H1 (cell line): ENCODE results near the gene TXK. TPM values are rescaled to one million over a fixed set of nuclear protein-coding genes. Genes with fewer than 3 reads are reported as not detected.

ENCODE experiments used
- CTCF ChIA-PET: fragments of 300-600 bp; sonication (Branson Sonifier 250); formaldehyde crosslinking; loops from one replicate; lab custom pipeline; 2021; ENCODE audit not compliant: partially characterized antibody; lab: Charles Lee
- POLR2A ChIA-PET: fragments of 300-600 bp; sonication (Branson Sonifier 250); formaldehyde crosslinking; loops from one replicate; lab custom pipeline; 2021; ENCODE audit warnings: inconsistent platforms; ENCODE audit not compliant: partially characterized antibody; lab: Charles Lee
- DNase-seq, 2 experiments: peaks; one replicate each; pipeline versions ENCODE4 v3.0.0 to v3.0.0-alpha.2; 2010 to 2022; ENCODE audit warnings: low spot score in 2 of 2, low read depth in 1 of 2, mixed read lengths in 1 of 2
- FAIRE-seq: peaks from 2 replicates; lab custom pipeline; 2011; peaks lifted over from hg19 to GRCh38; lab: Jason Lieb, UNC
- H2AFZ ChIP-seq: 2 replicates; pipeline ENCODE4 v1.8.1; 2012; ENCODE audit warnings: low read length, inconsistent platforms
- H2AK5ac ChIP-seq: 2 replicates; pipeline ENCODE4 v1.6.1; 2013; ENCODE audit warnings: low read depth, low read length
- H2BK120ac ChIP-seq: replicated peaks from 2 replicates; pipeline ENCODE3; 2013; ENCODE audit warnings: low read depth, low read length, inconsistent platforms
- H2BK12ac ChIP-seq: 2 replicates; pipeline ENCODE4 v1.6.1; 2013; ENCODE audit warnings: low read depth, low read length
- H2BK15ac ChIP-seq: 2 replicates; pipeline ENCODE4 v1.6.1; 2013; ENCODE audit warnings: low read length
- H2BK20ac ChIP-seq: 2 replicates; pipeline ENCODE4 v1.6.1; 2013; ENCODE audit warnings: low read length
- H2BK5ac ChIP-seq: 2 replicates; pipeline ENCODE4 v1.6.1; 2013; ENCODE audit warnings: low read depth, low read length
- H3K14ac ChIP-seq: 2 replicates; pipeline ENCODE4 v1.6.1; 2013; ENCODE audit warnings: inconsistent platforms; ENCODE audit not compliant: insufficient read length
- H3K18ac ChIP-seq: 2 replicates; pipeline ENCODE4 v1.6.1; 2013; ENCODE audit warnings: low read length; ENCODE audit errors: extremely low read depth
- H3K23ac ChIP-seq: 2 replicates; pipeline ENCODE4 v1.6.1; 2013; ENCODE audit warnings: inconsistent platforms; ENCODE audit not compliant: insufficient read length
- H3K23me2 ChIP-seq: 2 replicates; pipeline ENCODE4 v1.6.1; 2013; ENCODE audit warnings: low read depth, low read length
- H3K27ac ChIP-seq: 2 replicates; pipeline ENCODE4 v1.6.1; 2011; ENCODE audit warnings: low read depth, low read length, inconsistent platforms
- H3K27me3 ChIP-seq, 4 experiments: replicated peaks in 1 of 4; 1 replicate in 1 of 4; 2 replicates in 3 of 4; pipeline versions ENCODE4 v1.6.1 to v1.8.1; 2011 to 2013; ENCODE audit warnings: low read length in 3 of 4, mild to moderate bottlenecking in 3 of 4, inconsistent platforms in 2 of 4, mixed read lengths in 2 of 4, moderate library complexity in 1 of 4; ENCODE audit not compliant: control insufficient read depth in 3 of 4, insufficient read depth in 3 of 4; ENCODE audit errors: extremely low read depth in 1 of 4
- H3K36me3 ChIP-seq, 4 experiments: 2 replicates each; pipeline versions ENCODE4 v1.6.1 to v1.8.1; 2011 to 2013; ENCODE audit warnings: mild to moderate bottlenecking in 4 of 4, low read length in 3 of 4, moderate library complexity in 2 of 4, control low read depth in 1 of 4, inconsistent platforms in 1 of 4; ENCODE audit not compliant: insufficient read depth in 4 of 4, control insufficient read depth in 2 of 4
- H3K4ac ChIP-seq: replicated peaks from 2 replicates; pipeline ENCODE3; 2013; ENCODE audit warnings: low read length, low read depth, mixed read lengths, inconsistent platforms; ENCODE audit not compliant: insufficient read length
- H3K4me1 ChIP-seq, 4 experiments: replicated peaks in 1 of 4; 1 replicate in 1 of 4; 2 replicates in 3 of 4; pipeline versions ENCODE4 v1.6.1 to v1.8.1; 2011 to 2013; ENCODE audit warnings: low read length in 3 of 4, inconsistent platforms in 2 of 4, mixed read lengths in 1 of 4; ENCODE audit not compliant: insufficient read depth in 4 of 4, control insufficient read depth in 3 of 4
- H3K4me2 ChIP-seq, 2 experiments: 2 replicates each; pipeline versions ENCODE4 v1.6.1 to v1.8.1; 2011 to 2013; ENCODE audit warnings: low read depth in 2 of 2, low read length in 2 of 2, control low read depth in 1 of 2, inconsistent platforms in 1 of 2, mild to moderate bottlenecking in 1 of 2; ENCODE audit not compliant: insufficient read depth in 1 of 2
- H3K4me3 ChIP-seq, 4 experiments: fragments of 200-600, 300-600 bp in 1 of 4; sonication (generic), shearing (Covaris generic), sonication (Bioruptor Twin) in 1 of 4; 2 replicates each; pipeline versions ENCODE4 v1.5.1 to v1.8.1; 2011 to 2016; ENCODE audit warnings: low read length in 4 of 4, low read depth in 3 of 4, control low read depth in 2 of 4, inconsistent platforms in 2 of 4, mild to moderate bottlenecking in 2 of 4, mixed read lengths in 1 of 4, moderate library complexity in 1 of 4; ENCODE audit not compliant: insufficient read depth in 2 of 4; ENCODE audit errors: extremely low read depth in 1 of 4
- H3K56ac ChIP-seq: replicated peaks from 2 replicates; pipeline ENCODE3; 2013; ENCODE audit warnings: low read depth, mild to moderate bottlenecking, mixed read lengths, low read length, inconsistent platforms; ENCODE audit not compliant: insufficient read length
- H3K79me1 ChIP-seq: 2 replicates; pipeline ENCODE4 v1.6.1; 2013; ENCODE audit warnings: low read depth, low read length, control low read depth
- H3K79me2 ChIP-seq, 2 experiments: 2 replicates each; pipeline versions ENCODE4 v1.6.1 to v1.8.1; 2012 to 2013; ENCODE audit warnings: low read length in 2 of 2, mild to moderate bottlenecking in 2 of 2, inconsistent platforms in 1 of 2; ENCODE audit not compliant: insufficient read depth in 2 of 2, control insufficient read depth in 1 of 2
- H3K9ac ChIP-seq, 4 experiments: replicated peaks in 1 of 4; 1 replicate in 1 of 4; 2 replicates in 3 of 4; pipeline versions ENCODE4 v1.6.1 to v1.8.1; 2011 to 2013; ENCODE audit warnings: low read depth in 3 of 4, low read length in 3 of 4, control low read depth in 2 of 4, mild to moderate bottlenecking in 2 of 4, moderate library complexity in 2 of 4, inconsistent platforms in 1 of 4; ENCODE audit errors: extremely low read depth in 1 of 4
- H3K9me3 ChIP-seq, 2 experiments: 2 replicates each; pipeline versions ENCODE4 v1.6.1 to v1.8.1; 2012 to 2013; ENCODE audit warnings: mild to moderate bottlenecking in 2 of 2, moderate library complexity in 2 of 2, control low read depth in 1 of 2, inconsistent platforms in 1 of 2, low read depth in 1 of 2, low read length in 1 of 2, mixed read lengths in 1 of 2; ENCODE audit not compliant: insufficient read depth in 2 of 2
- H4K20me1 ChIP-seq, 2 experiments: replicated peaks in 1 of 2; 2 replicates each; pipeline versions ENCODE3 to v1.8.1; 2011 to 2013; ENCODE audit warnings: inconsistent platforms in 2 of 2, low read length in 2 of 2, mild to moderate bottlenecking in 1 of 2; ENCODE audit not compliant: insufficient read depth in 2 of 2, control insufficient read depth in 1 of 2
- H4K5ac ChIP-seq: 2 replicates; pipeline ENCODE4 v1.6.1; 2013; ENCODE audit warnings: low read length, low read depth, mixed read lengths, inconsistent platforms; ENCODE audit not compliant: insufficient read length
- H4K8ac ChIP-seq: 2 replicates; pipeline ENCODE4 v1.8.0; 2013; ENCODE audit warnings: mild to moderate bottlenecking, moderate library complexity, low read length, inconsistent platforms; ENCODE audit not compliant: insufficient read depth; ENCODE audit errors: extremely low read depth
- H4K91ac ChIP-seq: replicated peaks from 2 replicates; pipeline ENCODE3; 2013; ENCODE audit warnings: low read length, mixed read lengths, inconsistent platforms; ENCODE audit not compliant: insufficient read length
- BCL11A ChIP-seq, 2 experiments: IDR thresholded peaks; one replicate each; pipeline ENCODE4 v1.6.1; 2011; ENCODE audit warnings: low read depth in 2 of 2, low read length in 2 of 2, mild to moderate bottlenecking in 2 of 2
- CBX5 ChIP-seq: fragments of 300-800, 300-1000 bp; sonication (generic); IDR thresholded peaks from 2 replicates; pipeline ENCODE4 v1.7.1; 2016; ENCODE audit warnings: antibody characterized with exemption, low read length, low read depth
- EP300 ChIP-seq, 2 experiments: IDR thresholded peaks; 1 replicate in 1 of 2; 2 replicates in 1 of 2; pipeline ENCODE4 v1.6.1; 2011 to 2012; ENCODE audit warnings: low read depth in 2 of 2, low read length in 2 of 2, mild to moderate bottlenecking in 2 of 2, borderline replicate concordance in 1 of 2, inconsistent platforms in 1 of 2, moderate library complexity in 1 of 2
- GTF2F1 ChIP-seq: IDR thresholded peaks from 2 replicates; pipeline ENCODE4 v1.6.1; 2012; ENCODE audit warnings: low read depth, low read length, improper control_type of control experiment, borderline replicate concordance
- HDAC2 ChIP-seq, 2 experiments: fragments of 300-600 bp in 1 of 2; sonication (generic) in 1 of 2; IDR thresholded peaks; 2 replicates each; pipeline ENCODE4 v1.6.1; 2011 to 2012; ENCODE audit warnings: low read depth in 2 of 2, low read length in 2 of 2, mild to moderate bottlenecking in 2 of 2, moderate library complexity in 2 of 2, borderline replicate concordance in 1 of 2, inconsistent platforms in 1 of 2
- PHF8 ChIP-seq: fragments of 200-600 bp; sonication (generic); conservative IDR thresholded peaks from 2 replicates; pipeline ENCODE4 v1.7.1; 2012; ENCODE audit warnings: low read depth, mild to moderate bottlenecking, inconsistent platforms, low read length, moderate library complexity
- RAD21 ChIP-seq, 2 experiments: IDR thresholded peaks in 1 of 2; conservative IDR thresholded peaks in 1 of 2; 2 replicates each; pipeline ENCODE4 v1.6.1; 2011; ENCODE audit warnings: low read depth in 2 of 2, low read length in 2 of 2, improper control_type of control experiment in 1 of 2, inconsistent platforms in 1 of 2, mild to moderate bottlenecking in 1 of 2, moderate library complexity in 1 of 2
- RBBP5 ChIP-seq: IDR thresholded peaks from 2 replicates; pipeline ENCODE4 v1.7.1; 2012; ENCODE audit warnings: low read depth, mild to moderate bottlenecking, inconsistent platforms, low read length, moderate library complexity, borderline replicate concordance
- SUZ12 ChIP-seq: fragments of 200-600 bp; sonication (generic); IDR thresholded peaks from 2 replicates; pipeline ENCODE4 v1.6.1; 2012; ENCODE audit warnings: mild to moderate bottlenecking, inconsistent platforms, low read length, moderate library complexity, mixed read lengths
- WGBS, 2 experiments: shearing (Covaris generic) in 1 of 2; methylation state at CpG; one replicate each; pipeline versions ENCODE4 v1.1.6 to v1.1.7; 2013 to 2015; ENCODE audit warnings: low lambda C conversion rate in 2 of 2, mixed read lengths in 2 of 2, inconsistent platforms in 1 of 2, low coverage in 1 of 2, missing lambda C conversion rate in 1 of 2; ENCODE audit not compliant: insufficient replicate concordance in 2 of 2, insufficient coverage in 1 of 2, insufficient read length in 1 of 2; ENCODE audit errors: extremely low coverage in 1 of 2, missing lambda C conversion rate in 1 of 2; 5-methylcytosine and 5-hydroxymethylcytosine counted together
- polyA plus RNA-seq, 7 experiments: library from polyadenylated mRNA; depleted of rRNA in 3 of 7; stranded (reverse) in 5 of 7; unstranded in 2 of 7; fragments of >200 nt in 5 of 7; fragments of 200-250 nt in 2 of 7; gene quantifications; 1 replicate in 5 of 7; 2 replicates in 1 of 7; 4 replicates in 1 of 7; pipeline versions ENCODE4 v1.2.1 to v1.2.3, GENCODE V29; 2011 to 2013; ENCODE audit warnings: missing spikeins in 2 of 7, mixed read lengths in 2 of 7
- total RNA-seq: library from RNA; stranded (reverse); fragmentation: NEBNext Ultra II Directional; extraction: Animal tissue kit (Norgen Biotek cat#: 25700); gene quantifications from 2 replicates; pipeline ENCODE4 v1.2.1, GENCODE V29; 2021
- TF ChIP-seq, protein P1 (sequence below): IDR thresholded peaks from 2 replicates; pipeline ENCODE4 v1.6.1; 2012; ENCODE audit warnings: inconsistent platforms

The TXK gene
- total and polyA plus RNA-seq, 2 of the 8 experiments (the other 6 are each of a cell fraction or from before 2014, with no cell fraction given): not detected

DNA sequence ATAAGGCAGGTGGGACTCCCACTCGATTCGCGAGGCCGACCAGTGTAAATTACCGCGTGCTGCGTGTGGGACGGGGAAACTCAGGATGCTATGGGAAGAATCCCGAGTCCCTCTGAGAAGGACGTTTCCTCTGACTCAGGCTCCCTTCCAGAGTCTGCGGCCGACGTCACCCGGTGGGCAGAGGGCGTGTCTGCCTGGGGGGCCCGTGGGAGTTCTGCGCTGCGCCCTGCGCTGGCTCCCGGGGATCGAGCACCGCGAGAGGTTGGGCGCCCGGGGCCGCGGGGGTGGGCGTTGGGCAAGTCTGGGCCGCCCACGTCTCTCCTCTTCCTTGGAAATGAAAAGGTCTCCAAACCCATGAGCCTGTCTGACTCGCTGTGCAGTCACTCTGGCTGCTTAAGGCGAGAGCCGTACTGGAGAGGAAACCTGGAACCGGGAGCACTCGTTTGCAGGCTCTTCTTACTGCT, 116.9 kb downstream of the TXK start:
- no peak overlapping the region for H2BK20ac ChIP-seq
- no peaks in the 10 kb centered on the region for H3K79me2 ChIP-seq
- no peak overlapping the region for H4K91ac ChIP-seq
- WGBS, 2 experiments: 3% methylated on average over 25 of the region's 35 CpGs; no CpG with 5 or more reads in 1 of the 2 experiments
- no peak overlapping the region; the same call in 1 of the 2 replicates for H3K18ac ChIP-seq
- peaks cover 0 to 2% (median 0%) of the 10 kb centered on the region in 4 experiments; a peak in 1 of 7 replicates for H3K4me1 ChIP-seq
- H4K5ac ChIP-seq: no peak overlapping the region
- no peaks in the 10 kb centered on the region for H4K20me1 ChIP-seq
- no peak overlapping the region for H3K14ac ChIP-seq
- H2AK5ac ChIP-seq: no peak overlapping the region
- ChIA-PET POLR2A (no interaction called here), CTCF (interaction anchor here (2.3 to 3.9 kb wide), 2 partner anchors 16 to 91 kb away, joined by 8 to 45 read pairs; no protein-coding TSS in a partner anchor)
- H3K23me2 ChIP-seq: peaks cover 9% of the 10 kb centered on the region; the same call in 1 of the 2 replicates
- no peak for FAIRE-seq
- no peak overlapping the region for H4K8ac ChIP-seq
- H2BK12ac ChIP-seq: 0 out of 2 replicates have a peak overlapping the region, but pooled peaks have one; percentile 10
- no peaks in the 10 kb centered on the region for H3K36me3 ChIP-seq
- H3K27ac ChIP-seq: no peak overlapping the region
- H2AFZ ChIP-seq: peak overlapping the region; percentile 99
- H3K56ac ChIP-seq: no peak overlapping the region
- peak overlapping the region; percentile 46 to 93 (median 84) for H3K4me3 ChIP-seq
- peak overlapping the region; percentile 61 for H3K4ac ChIP-seq
- no peak overlapping the region for H2BK15ac ChIP-seq
- H3K9ac ChIP-seq: peak overlapping the region in 3 of 4 experiments; percentile 26 to 63 (median 43); a peak in 5 of 7 replicates
- H2BK5ac ChIP-seq: no peak overlapping the region
- H3K4me2 ChIP-seq: peak overlapping the region; percentile 73 to 100
- peaks cover 0 to 14% (median 6%) of the 10 kb centered on the region in 4 experiments; a peak in 5 of 7 replicates for H3K27me3 ChIP-seq
- H3K79me1 ChIP-seq: no peaks in the 10 kb centered on the region
- H2BK120ac ChIP-seq: no peak overlapping the region
- H3K9me3 ChIP-seq: no peaks in the 10 kb centered on the region
- no peak overlapping the region for H3K23ac ChIP-seq
- peak in 1 of 2 experiments; percentile 72 for DNase-seq
- TF ChIP-seq RAD21 (IDR thresholded peaks at IDR 0.05 in 1 of 2, conservative IDR thresholded peaks at IDR 0.05 in 1 of 2; ENCODE audit: low read depth in 2 of 2, low read length in 2 of 2) (no peak), RBBP5 (no peak; the same call in 1 of the 2 replicates), SUZ12 (no peak), BCL11A (IDR thresholded peaks at IDR 0.05; ENCODE audit: low read depth in 2 of 2, low read length in 2 of 2) (no peak), CBX5 (no peak), EP300 (IDR thresholded peaks at IDR 0.05; ENCODE audit: borderline replicate concordance in 1 of 2, low read depth in 2 of 2, low read length in 2 of 2) (no peak), PHF8 (no peak; the same call in 1 of the 2 replicates), GTF2F1 (no peak), HDAC2 (IDR thresholded peaks at IDR 0.05; ENCODE audit: borderline replicate concordance in 1 of 2, low read depth in 2 of 2, low read length in 2 of 2) (peak in 1 of 2 experiments; percentile 34; a peak in 1 of 4 replicates)
- TF ChIP-seq, protein P1, sequence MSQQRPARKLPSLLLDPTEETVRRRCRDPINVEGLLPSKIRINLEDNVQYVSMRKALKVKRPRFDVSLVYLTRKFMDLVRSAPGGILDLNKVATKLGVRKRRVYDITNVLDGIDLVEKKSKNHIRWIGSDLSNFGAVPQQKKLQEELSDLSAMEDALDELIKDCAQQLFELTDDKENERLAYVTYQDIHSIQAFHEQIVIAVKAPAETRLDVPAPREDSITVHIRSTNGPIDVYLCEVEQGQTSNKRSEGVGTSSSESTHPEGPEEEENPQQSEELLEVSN: no peak
